Measurements from ENCODE around the gene TOE1. TPM values are rescaled to one million over a fixed set of nuclear protein-coding genes. Genes with fewer than 3 reads are reported as not detected.

The TOE1 gene
- total and polyA plus RNA-seq, 8 donors, result 0.87 to 31.5 (median 8.1) TPM

- Histone ChIP-seq H3K9me3 (no peaks in the 10 kb centered on the region), H3K27me3 (no peaks in the 10 kb centered on the region), H3K4me1 (peaks cover 0 to 13% (median 8%) of the 10 kb centered on the region in 4 donors), H3K36me3 (peaks cover 0 to 11% (median 3%) of the 10 kb centered on the region in 4 donors), H3K4me3 (no peak overlapping the region), H3K27ac (no peak overlapping the region)
- TF ChIP-seq POLR2A (IDR thresholded peaks at IDR 0.05) (no peak), CTCF (IDR thresholded peaks at IDR 0.05) (no peak), POLR2AphosphoS5 (IDR thresholded peaks at IDR 0.05) (no peak), EP300 (IDR thresholded peaks at IDR 0.05) (no peak)
- intact Hi-C loops (cut with DNase I; ENCODE audit: low total_unique reads), result no loop called here
- 55 to 78% (median 69%) methylated on average over 2 of the region's 2 CpGs for WGBS, 5 donors
- DNase-seq, result no peak
Observed at GRCh38 chr1:45353685-45354084, 13.7 kb downstream of the TOE1 start.

- TF ChIP-seq CTCF (IDR thresholded peaks at IDR 0.05) (no peak), POLR2A (IDR thresholded peaks at IDR 0.05) (no peak), POLR2AphosphoS5 (IDR thresholded peaks at IDR 0.05) (no peak), EP300 (IDR thresholded peaks at IDR 0.05) (no peak)
- 91 to 98% (median 96%) methylated on average over 4 of the region's 4 CpGs for WGBS, 5 donors
- intact Hi-C loops (cut with DNase I; ENCODE audit: low total_unique reads), result loop anchor here (5.0 kb wide), 1 partner anchor 137 kb away; the partner anchor contains the start of gene TESK2
- peaks cover 0 to 11% (median 3%) of the 10 kb centered on the region in 4 donors for H3K36me3 ChIP-seq
- no peak overlapping the region for H3K4me3 ChIP-seq
- no peaks in the 10 kb centered on the region for H3K27me3 ChIP-seq
- no peak for DNase-seq
- H3K4me1 ChIP-seq, result peaks cover 0 to 5% (median under 1%) of the 10 kb centered on the region in 4 donors
- no peak overlapping the region for H3K27ac ChIP-seq
- no peaks in the 10 kb centered on the region for H3K9me3 ChIP-seq
Observed at GRCh38 chr1:45354838-45355237, 14.9 kb downstream of the TOE1 start.

- no peak overlapping the region for H3K4me3 ChIP-seq
- peaks cover 0 to 11% (median 3%) of the 10 kb centered on the region in 4 donors for H3K36me3 ChIP-seq
- H3K9me3 ChIP-seq, result no peaks in the 10 kb centered on the region
- intact Hi-C loops (cut with DNase I; ENCODE audit: low total_unique reads), result loop anchor here (5.0 kb wide), 1 partner anchor 137 kb away; the partner anchor contains the start of gene TESK2
- TF ChIP-seq POLR2AphosphoS5 (IDR thresholded peaks at IDR 0.05), result no peak
- TF ChIP-seq POLR2A (IDR thresholded peaks at IDR 0.05), result no peak
- no peak for TF ChIP-seq CTCF (IDR thresholded peaks at IDR 0.05)
- TF ChIP-seq EP300 (IDR thresholded peaks at IDR 0.05), result no peak
- H3K27ac ChIP-seq, result no peak overlapping the region
- DNase-seq, result no peak
- H3K4me1 ChIP-seq, result peaks cover 7 to 14% (median 8%) of the 10 kb centered on the region in 4 donors
- 36 to 55% (median 53%) methylated on average over 2 of the region's 2 CpGs for WGBS, 5 donors
- H3K27me3 ChIP-seq, result no peaks in the 10 kb centered on the region
Observed at GRCh38 chr1:45355683-45356082, 15.7 kb downstream of the TOE1 start.

GRCh38 chr1:45356186-45356585, 16.2 kb downstream of the TOE1 start:
- Histone ChIP-seq H3K4me1 (peaks cover 10 to 19% (median 13%) of the 10 kb centered on the region in 4 donors), H3K27ac (no peak overlapping the region), H3K9me3 (no peaks in the 10 kb centered on the region), H3K4me3 (no peak overlapping the region), H3K27me3 (no peaks in the 10 kb centered on the region), H3K36me3 (peaks cover 0 to 11% (median 3%) of the 10 kb centered on the region in 4 donors)
- 61 to 77% (median 70%) methylated on average over 4 of the region's 4 CpGs for WGBS, 5 donors
- no peak for DNase-seq
- TF ChIP-seq EP300 (IDR thresholded peaks at IDR 0.05), result no peak
- intact Hi-C loops (cut with DNase I; ENCODE audit: low total_unique reads), result loop anchor here (5.0 kb wide), 1 partner anchor 136 kb away; the partner anchor contains the start of gene TESK2

- DNase-seq, result peak; percentile 69 to 89
- Histone ChIP-seq H3K4me3 (no peak overlapping the region), H3K27ac (peak overlapping the region; percentile 42 to 73 (median 70)), H3K36me3 (peaks cover 0 to 3% (median 0%) of the 10 kb centered on the region in 4 donors), H3K4me1 (peaks cover 10 to 27% (median 16%) of the 10 kb centered on the region in 4 donors), H3K9me3 (no peaks in the 10 kb centered on the region), H3K27me3 (no peaks in the 10 kb centered on the region)
- TF ChIP-seq CTCF (IDR thresholded peaks at IDR 0.05) (peak in 5 of 7 experiments; percentile 19 to 73 (median 60)), POLR2A (IDR thresholded peaks at IDR 0.05) (no peak), POLR2AphosphoS5 (IDR thresholded peaks at IDR 0.05) (peak in 1 of 3 donors; percentile 30), EP300 (IDR thresholded peaks at IDR 0.05) (no peak)
- 18 to 30% (median 28%) methylated on average over 7 of the region's 7 CpGs for WGBS, 5 donors
- intact Hi-C loops (cut with DNase I; ENCODE audit: low total_unique reads), result loop anchor here (5.0 kb wide), 2 partner anchors 132 to 207 kb away; partner anchors contain the start of gene TESK2
Observed at GRCh38 chr1:45359882-45360513, 20.0 kb downstream of the TOE1 start.
